ENCODE measurements around the gene CRB2. TPM values are rescaled to one million over a fixed set of nuclear protein-coding genes. Genes with fewer than 3 reads are reported as not detected.

The CRB2 gene
- total RNA-seq, 1 experiment from 2014 or later = 0.07 TPM

DNA sequence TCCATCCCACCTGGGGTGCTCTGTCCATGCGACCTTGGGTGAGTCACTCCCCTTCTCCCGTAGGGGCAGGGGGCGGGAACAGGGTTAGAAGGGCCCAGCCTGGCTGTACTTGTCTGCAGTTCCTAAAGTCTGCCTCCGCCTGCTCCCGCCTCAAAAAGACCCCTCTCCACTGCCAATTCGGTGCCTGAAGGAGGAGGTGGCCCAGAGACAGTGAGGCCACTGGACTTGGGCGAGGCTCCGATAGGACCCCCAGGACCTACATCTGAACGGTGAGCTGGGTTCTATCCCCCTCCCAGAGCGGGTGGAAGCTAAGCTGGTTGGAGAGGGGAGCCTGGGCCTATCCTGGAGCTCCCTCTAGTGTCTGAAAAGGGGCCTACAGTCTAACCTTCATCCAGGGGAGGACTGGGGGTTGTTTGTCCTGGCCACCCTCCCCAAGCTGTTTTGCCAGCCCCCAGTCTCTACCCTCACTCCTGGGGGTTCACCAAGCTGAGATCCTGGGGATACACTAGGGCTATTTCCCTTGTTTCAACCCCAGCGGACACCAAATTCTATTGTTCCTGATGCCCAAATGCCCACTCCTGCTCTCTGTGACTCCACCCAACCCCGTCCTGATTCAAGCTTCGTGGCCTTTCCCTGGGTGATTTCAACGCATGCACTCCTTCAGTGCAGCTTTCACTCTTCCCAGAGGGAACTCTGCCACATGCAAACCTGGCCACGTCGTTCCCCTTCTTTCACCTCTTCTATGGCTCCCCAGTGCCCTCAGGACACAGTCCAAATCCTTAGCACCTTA is 6.1 kb upstream of the CRB2 start:
- ATAC-seq (peak; percentile 82), DNase-seq (ENCODE audit: low read depth, low spot score) (peak; percentile 48)
- H3K9ac ChIP-seq (ENCODE audit: low read length) = no peak overlapping the region
- no peak overlapping the region for H3K27ac ChIP-seq (ENCODE audit: low read depth, low read length)
- TF ChIP-seq ELF1 (IDR thresholded peaks at IDR 0.05; ENCODE audit: borderline replicate concordance, low read depth) (no peak), TCF7L2 (IDR thresholded peaks at IDR 0.05; ENCODE audit: borderline replicate concordance, extremely low read depth, insufficient read depth, insufficient read length) (no peak), RAD21 (IDR thresholded peaks at IDR 0.05; ENCODE audit: low read depth) (peak; percentile 99), SIN3A (IDR thresholded peaks at IDR 0.05; ENCODE audit: low read depth) (no peak)
- TF ChIP-seq, protein P1, sequence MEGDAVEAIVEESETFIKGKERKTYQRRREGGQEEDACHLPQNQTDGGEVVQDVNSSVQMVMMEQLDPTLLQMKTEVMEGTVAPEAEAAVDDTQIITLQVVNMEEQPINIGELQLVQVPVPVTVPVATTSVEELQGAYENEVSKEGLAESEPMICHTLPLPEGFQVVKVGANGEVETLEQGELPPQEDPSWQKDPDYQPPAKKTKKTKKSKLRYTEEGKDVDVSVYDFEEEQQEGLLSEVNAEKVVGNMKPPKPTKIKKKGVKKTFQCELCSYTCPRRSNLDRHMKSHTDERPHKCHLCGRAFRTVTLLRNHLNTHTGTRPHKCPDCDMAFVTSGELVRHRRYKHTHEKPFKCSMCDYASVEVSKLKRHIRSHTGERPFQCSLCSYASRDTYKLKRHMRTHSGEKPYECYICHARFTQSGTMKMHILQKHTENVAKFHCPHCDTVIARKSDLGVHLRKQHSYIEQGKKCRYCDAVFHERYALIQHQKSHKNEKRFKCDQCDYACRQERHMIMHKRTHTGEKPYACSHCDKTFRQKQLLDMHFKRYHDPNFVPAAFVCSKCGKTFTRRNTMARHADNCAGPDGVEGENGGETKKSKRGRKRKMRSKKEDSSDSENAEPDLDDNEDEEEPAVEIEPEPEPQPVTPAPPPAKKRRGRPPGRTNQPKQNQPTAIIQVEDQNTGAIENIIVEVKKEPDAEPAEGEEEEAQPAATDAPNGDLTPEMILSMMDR (IDR thresholded peaks at IDR 0.05 in 2 of 3, conservative IDR thresholded peaks at IDR 0.05 in 1 of 3; ENCODE audit: borderline replicate concordance in 1 of 3, insufficient read depth in 1 of 3, low read depth in 2 of 3, low read length in 2 of 3) = peak; percentile 78 to 98 (median 97); a peak in 5 of 6 replicates
- no TSS peak for BruUV-seq (replicated peaks)
- POLR2A ChIA-PET = no interaction called here
- H4K20me1 ChIP-seq (ENCODE audit: insufficient read depth) = no peaks in the 10 kb centered on the region
- H3K9me2 ChIP-seq (ENCODE audit: insufficient read depth) = no peaks in the 10 kb centered on the region
- H3K79me2 ChIP-seq (ENCODE audit: insufficient read depth, low read length) = no peaks in the 10 kb centered on the region
- peak overlapping the region; percentile 52; the same call in 1 of the 2 replicates for H3K4me2 ChIP-seq (ENCODE audit: low read length)
- CTCF ChIA-PET = interaction anchor here (0.6 to 3.6 kb wide), 21 partner anchors 10 to 1225 kb away, joined by 3 to 37 read pairs (median 4); partner anchors contain the start of genes PDCL and ZBTB6
- intact Hi-C loops (cut with micrococcal nuclease) = loop anchor here (1.0 to 10.0 kb wide), 9 partner anchors 248 to 1255 kb away; partner anchors contain the start of genes PDCL and TTLL11
- H3K4me1 ChIP-seq (ENCODE audit: control insufficient read depth in 1 of 2, insufficient read depth in 2 of 2, low read length in 2 of 2) = peaks cover 0 to 16% of the 10 kb centered on the region in 2 experiments; a peak in 2 of 4 replicates
- H3K9me3 ChIP-seq (ENCODE audit: control insufficient read depth in 1 of 2, insufficient read depth in 1 of 2, low read depth in 1 of 2, low read length in 2 of 2) = no peaks in the 10 kb centered on the region; a peak in 1 of 4 replicates
- H2AFZ ChIP-seq (ENCODE audit: low read depth, low read length, poor library complexity, severe bottlenecking) = peak overlapping the region; percentile 94
- H3K27me3 ChIP-seq (ENCODE audit: insufficient read depth, low read length) = no peaks in the 10 kb centered on the region
- no peak overlapping the region for H3K4me3 ChIP-seq (replicated peaks in 1 of 2; ENCODE audit: low read depth in 1 of 2, low read length in 2 of 2)
- no peaks in the 10 kb centered on the region for H3K36me3 ChIP-seq (ENCODE audit: control insufficient read depth in 1 of 2, insufficient read depth in 2 of 2, low read length in 2 of 2)
- RAD21 ChIA-PET (ENCODE audit: low non-redundant PET in 1 of 2, low total read pairs in 2 of 2, uncharacterized antibody in 2 of 2, unreplicated experiment in 2 of 2) = interaction anchor here (0.6 to 1.1 kb wide), 6 partner anchors 35 to 521 kb away, joined by 3 to 5 read pairs (median 3); partner anchors contain the start of gene PDCL (in 1 of the 2)
